ENCODE results near the gene IQGAP2. TPM values are rescaled to one million over a fixed set of nuclear protein-coding genes. Genes with fewer than 3 reads are reported as not detected.
"Not testable (repeated sequence)": the region's sequence is repeated elsewhere in the genome, so short reads cannot be mapped to it uniquely, and the experiment has no call there.

Gene IQGAP2
- total RNA-seq, 2 donors from 2014 or later: 15.3 to 17.6 TPM

- H3K36me3 ChIP-seq: peaks cover 5% of the 10 kb centered on the region
- no peaks in the 10 kb centered on the region for H3K4me1 ChIP-seq (ENCODE audit: control insufficient read depth in 1 of 2, low read depth in 2 of 2)
- no peak for ATAC-seq (ENCODE audit: insufficient number of reproducible peaks, low FRiP score, low read depth)
- TF ChIP-seq CTCF (IDR thresholded peaks at IDR 0.05): no peak
- H3K9me3 ChIP-seq: peaks cover 10% of the 10 kb centered on the region
- no peaks in the 10 kb centered on the region for H3K27me3 ChIP-seq (replicated peaks; ENCODE audit: insufficient read depth)
- no peak for DNase-seq (ENCODE audit: low spot score)
- no peak overlapping the region for H3K4me3 ChIP-seq
- no peak overlapping the region for H3K27ac ChIP-seq
Measured at GRCh38 chr5:76733049-76733417, 329.9 kb downstream of the IQGAP2 start.

GRCh38 chr5:76735762-76736545 is 332.9 kb downstream of the IQGAP2 start:
- Histone ChIP-seq H3K4me1 (ENCODE audit: control insufficient read depth in 1 of 2, low read depth in 2 of 2) (no peaks in the 10 kb centered on the region), H3K36me3 (peaks cover 5% of the 10 kb centered on the region), H3K4me3 (no peak overlapping the region), H3K9me3 (no peaks in the 10 kb centered on the region), H3K27ac (no peak overlapping the region), H3K27me3 (replicated peaks; ENCODE audit: insufficient read depth) (no peaks in the 10 kb centered on the region)
- TF ChIP-seq CTCF (IDR thresholded peaks at IDR 0.05): no peak
- ATAC-seq (ENCODE audit: insufficient number of reproducible peaks, low FRiP score, low read depth): no peak
- no peak for DNase-seq (ENCODE audit: low spot score)

- no peak overlapping the region for H3K27ac ChIP-seq
- peaks cover 5% of the 10 kb centered on the region for H3K36me3 ChIP-seq
- H3K27me3 ChIP-seq (replicated peaks; ENCODE audit: insufficient read depth): no peaks in the 10 kb centered on the region
- H3K4me3 ChIP-seq: no peak overlapping the region
- DNase-seq (ENCODE audit: low spot score) (no peak), ATAC-seq (ENCODE audit: insufficient number of reproducible peaks, low FRiP score, low read depth) (no peak)
- no peak for TF ChIP-seq CTCF (IDR thresholded peaks at IDR 0.05)
- H3K4me1 ChIP-seq (ENCODE audit: control insufficient read depth in 1 of 2, low read depth in 2 of 2): no peaks in the 10 kb centered on the region
- no peaks in the 10 kb centered on the region for H3K9me3 ChIP-seq
Measured at GRCh38 chr5:76736679-76737556, 333.8 kb downstream of the IQGAP2 start.

GRCh38 chr5:76737846-76738245 is 334.8 kb downstream of the IQGAP2 start:
- Histone ChIP-seq H3K27ac (no peak overlapping the region), H3K27me3 (replicated peaks; ENCODE audit: insufficient read depth) (no peaks in the 10 kb centered on the region), H3K4me1 (ENCODE audit: control insufficient read depth in 1 of 2, low read depth in 2 of 2) (no peaks in the 10 kb centered on the region), H3K9me3 (no peaks in the 10 kb centered on the region), H3K4me3 (no peak overlapping the region), H3K36me3 (peaks cover 4% of the 10 kb centered on the region)
- DNase-seq (ENCODE audit: low spot score): no peak
- TF ChIP-seq CTCF (IDR thresholded peaks at IDR 0.05): no peak
- ATAC-seq (ENCODE audit: insufficient number of reproducible peaks, low FRiP score, low read depth): no peak

- not testable (repeated sequence) for ATAC-seq (ENCODE audit: insufficient number of reproducible peaks, low FRiP score, low read depth); H3K4me3 ChIP-seq; H3K27me3 ChIP-seq (replicated peaks; ENCODE audit: insufficient read depth)
Measured at GRCh38 chr5:76741506-76741905, 338.4 kb downstream of the IQGAP2 start.

More at GRCh38 chr5:76741506-76741905, 338.4 kb downstream of the IQGAP2 start:
- H3K36me3 ChIP-seq; DNase-seq (ENCODE audit: low spot score); H3K9me3 ChIP-seq; H3K4me1 ChIP-seq (ENCODE audit: control insufficient read depth in 1 of 2, low read depth in 2 of 2); H3K27ac ChIP-seq: not testable (repeated sequence)
